C4-2B (cell line): ENCODE measurements around the gene CDC42BPA.

Experiments used
- H3K27ac ChIP-seq: fragments of 450-650 bp; 2 replicates; pipeline ENCODE4 v1.5.1; 2017
- ZFX ChIP-seq: fragments of 450-650 bp; IDR thresholded peaks from 2 replicates; pipeline ENCODE4 v1.6.1; 2017
- TF ChIP-seq, protein P1 (sequence below): fragments of 450-650 bp; conservative IDR thresholded peaks from 2 replicates; pipeline ENCODE4 v1.5.1; 2017; ENCODE audit warnings: mild to moderate bottlenecking

CDC42BPA gene

DNA sequence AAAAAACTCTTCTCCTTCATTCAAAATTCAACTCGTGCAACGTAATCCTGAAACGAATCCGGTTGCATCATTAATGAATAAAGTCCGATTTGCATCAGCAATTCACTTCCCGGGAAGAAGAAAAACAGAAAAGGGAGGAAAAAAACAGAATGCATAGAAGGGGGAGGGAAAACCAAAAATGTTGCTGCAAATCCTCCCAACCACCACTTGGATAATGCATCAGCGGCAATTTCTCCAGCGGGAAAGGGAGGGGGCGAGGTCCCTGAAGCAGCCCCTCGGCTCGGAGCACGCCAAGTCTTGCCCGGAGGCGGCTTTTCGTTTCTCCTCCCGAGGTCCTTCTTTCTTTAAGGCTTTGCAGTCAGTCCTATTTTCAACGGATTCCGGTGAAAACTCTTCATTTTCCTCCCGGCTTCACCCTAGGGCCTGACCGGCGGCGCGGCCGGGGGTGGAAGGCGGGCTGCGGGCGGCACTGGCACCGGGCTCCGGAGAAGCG, 723 bp downstream of the CDC42BPA start:
- TF ChIP-seq, protein P1, sequence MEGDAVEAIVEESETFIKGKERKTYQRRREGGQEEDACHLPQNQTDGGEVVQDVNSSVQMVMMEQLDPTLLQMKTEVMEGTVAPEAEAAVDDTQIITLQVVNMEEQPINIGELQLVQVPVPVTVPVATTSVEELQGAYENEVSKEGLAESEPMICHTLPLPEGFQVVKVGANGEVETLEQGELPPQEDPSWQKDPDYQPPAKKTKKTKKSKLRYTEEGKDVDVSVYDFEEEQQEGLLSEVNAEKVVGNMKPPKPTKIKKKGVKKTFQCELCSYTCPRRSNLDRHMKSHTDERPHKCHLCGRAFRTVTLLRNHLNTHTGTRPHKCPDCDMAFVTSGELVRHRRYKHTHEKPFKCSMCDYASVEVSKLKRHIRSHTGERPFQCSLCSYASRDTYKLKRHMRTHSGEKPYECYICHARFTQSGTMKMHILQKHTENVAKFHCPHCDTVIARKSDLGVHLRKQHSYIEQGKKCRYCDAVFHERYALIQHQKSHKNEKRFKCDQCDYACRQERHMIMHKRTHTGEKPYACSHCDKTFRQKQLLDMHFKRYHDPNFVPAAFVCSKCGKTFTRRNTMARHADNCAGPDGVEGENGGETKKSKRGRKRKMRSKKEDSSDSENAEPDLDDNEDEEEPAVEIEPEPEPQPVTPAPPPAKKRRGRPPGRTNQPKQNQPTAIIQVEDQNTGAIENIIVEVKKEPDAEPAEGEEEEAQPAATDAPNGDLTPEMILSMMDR: peak; percentile 33; the same call in 1 of the 2 replicates
- TF ChIP-seq ZFX: peak; percentile 45; the same call in 1 of the 2 replicates
- H3K27ac ChIP-seq: peak overlapping the region; percentile 94

DNA sequence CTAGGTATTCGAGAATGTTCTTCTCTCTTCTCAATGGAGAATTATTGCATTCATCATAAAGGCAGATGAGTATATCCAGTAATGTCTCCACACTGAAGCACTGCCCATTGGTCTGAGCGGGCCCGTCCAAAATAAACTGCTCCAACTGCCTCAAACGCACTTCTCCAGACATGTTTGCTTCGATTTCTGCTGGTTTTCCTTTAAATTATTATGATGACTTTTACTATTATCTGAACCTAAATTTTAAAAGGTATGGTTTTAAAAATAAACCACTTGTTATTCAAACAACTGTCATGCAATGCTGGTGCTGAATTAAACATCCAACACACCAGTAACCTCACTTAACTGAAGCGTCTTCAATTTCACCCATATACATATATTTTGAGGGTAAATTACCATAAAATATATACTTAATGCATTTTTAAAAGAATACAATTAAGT, 1.3 kb downstream of the CDC42BPA start:
- TF ChIP-seq ZFX: no peak
- TF ChIP-seq, protein P1: no peak
- H3K27ac ChIP-seq: no peak overlapping the region

DNA sequence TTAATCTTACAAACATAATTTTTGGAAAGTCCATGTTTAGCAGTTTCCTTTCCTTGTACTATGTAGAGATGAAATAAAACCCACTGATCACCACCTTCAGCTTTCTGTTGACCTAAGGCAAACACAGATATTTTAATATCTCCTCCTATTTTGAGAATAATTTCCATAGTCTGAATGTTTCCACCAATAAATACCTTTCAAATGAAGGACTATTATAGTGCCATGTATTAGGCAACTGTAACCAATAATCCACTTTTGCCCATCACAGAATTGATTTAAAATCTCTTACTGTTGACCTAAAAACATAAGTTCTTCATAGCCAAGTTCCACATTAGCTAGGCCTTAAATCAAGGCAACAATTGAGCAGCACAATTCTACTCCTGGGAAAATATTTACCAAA, 1.8 kb downstream of the CDC42BPA start:
- no peak overlapping the region for H3K27ac ChIP-seq
- no peak for TF ChIP-seq ZFX
- TF ChIP-seq, protein P1: no peak

DNA sequence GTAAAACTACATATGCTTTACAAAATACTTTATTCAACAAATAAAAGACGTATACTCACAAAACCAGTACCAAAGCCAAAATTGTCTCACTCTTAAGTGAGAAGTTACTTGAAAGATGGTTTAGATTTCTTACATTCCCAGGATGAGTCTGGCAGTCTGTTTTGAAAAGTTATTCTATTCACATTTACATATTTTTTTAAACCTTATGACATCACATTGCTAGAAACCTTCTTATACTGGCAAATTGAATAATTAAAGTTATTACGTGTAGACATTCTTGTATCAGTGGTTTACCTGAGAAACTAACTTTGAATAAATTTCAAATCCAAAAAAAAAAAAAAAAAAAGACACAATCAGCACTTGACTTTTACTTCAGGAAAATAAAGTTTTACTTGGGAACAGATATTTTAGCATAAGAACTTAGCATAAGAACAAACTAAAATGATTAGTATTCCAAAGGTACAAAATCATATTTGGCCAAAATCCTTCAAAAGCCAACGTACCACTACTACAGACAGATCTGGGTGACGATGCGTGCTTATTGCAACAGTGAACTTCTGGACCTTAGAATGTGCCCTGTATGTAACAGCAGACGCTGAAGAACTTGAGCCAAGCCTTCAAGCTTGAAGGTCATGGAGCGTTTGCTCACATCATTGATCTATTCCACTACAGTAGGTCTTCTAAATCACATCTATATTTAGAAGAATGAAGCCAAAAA, 2.5 kb downstream of the CDC42BPA start:
- TF ChIP-seq, protein P1: no peak
- TF ChIP-seq ZFX: no peak
- H3K27ac ChIP-seq: no peak overlapping the region

DNA sequence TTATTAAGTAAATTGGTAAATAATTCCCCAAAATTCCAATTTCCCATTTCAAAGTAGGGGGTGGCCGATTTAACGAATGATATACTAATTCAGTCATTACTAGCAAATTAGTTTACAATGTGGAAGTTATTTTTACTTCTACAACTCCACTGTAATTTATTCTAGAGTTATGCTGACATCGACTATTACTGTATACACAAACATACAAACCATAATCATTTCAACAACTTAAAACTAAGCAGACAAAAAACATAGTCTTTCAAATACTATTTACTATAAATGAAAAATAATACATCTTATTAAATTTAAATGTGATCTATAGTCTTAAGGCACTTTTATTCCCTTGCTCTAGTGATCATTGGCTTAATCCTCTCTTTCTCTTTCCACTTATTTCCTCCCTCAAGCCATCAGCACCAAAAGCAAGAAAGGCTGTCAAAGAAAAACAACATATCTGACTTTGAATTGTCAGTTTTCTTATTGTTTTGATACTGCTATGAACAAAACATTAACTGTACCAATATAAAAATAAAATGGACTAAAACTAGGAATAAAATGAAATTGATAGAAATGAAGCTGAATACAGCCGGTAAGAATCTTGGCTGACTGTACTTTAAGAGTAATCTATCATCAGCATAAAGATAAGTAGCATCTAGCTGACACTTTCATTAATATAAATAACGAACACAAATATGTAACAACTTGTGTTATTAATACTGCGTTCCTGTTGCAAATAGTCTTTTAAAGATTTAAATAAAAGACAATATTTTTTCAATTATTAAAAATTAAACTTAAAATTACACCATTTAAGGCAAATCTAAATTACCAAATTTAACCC, 4.1 kb downstream of the CDC42BPA start:
- no peak overlapping the region for H3K27ac ChIP-seq
- TF ChIP-seq, protein P1: no peak
- TF ChIP-seq ZFX: no peak

DNA sequence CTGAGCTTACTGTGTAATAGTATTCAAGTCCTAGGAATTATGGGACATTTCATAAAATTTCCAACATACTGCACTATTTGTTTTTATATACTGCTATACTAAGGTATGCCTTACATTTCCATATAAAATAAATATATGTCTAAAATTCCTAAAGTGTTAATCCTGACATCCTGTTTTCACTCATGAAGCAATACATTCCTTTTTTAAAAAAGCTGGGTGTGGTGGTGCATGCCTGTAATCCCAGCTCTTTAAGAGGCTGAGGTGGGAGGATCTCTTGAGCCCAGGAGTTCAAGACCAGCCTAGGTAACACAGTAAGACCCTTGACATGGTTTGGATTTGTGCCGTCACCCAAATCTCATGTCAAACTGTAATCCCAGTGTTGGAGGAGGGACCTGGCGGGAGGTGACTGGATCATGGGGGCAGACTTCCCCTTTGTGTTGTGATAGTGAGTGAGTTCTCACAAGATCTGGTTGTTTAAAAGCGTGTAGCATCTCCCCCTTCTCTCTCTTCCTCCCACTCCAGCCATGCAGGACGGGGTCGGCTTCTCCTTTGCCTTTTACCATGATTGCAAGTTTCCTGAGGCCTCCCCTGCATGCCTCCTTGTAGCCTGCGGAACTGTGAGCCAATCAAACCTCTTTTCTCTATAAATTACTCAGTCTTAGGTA, 5.8 kb downstream of the CDC42BPA start:
- TF ChIP-seq ZFX: no peak
- TF ChIP-seq, protein P1: no peak

More for the DNA sequence above, 5.8 kb downstream of the CDC42BPA start:
- H3K27ac ChIP-seq: no peak overlapping the region
